ENCODE data around the gene DHX8.

Gene DHX8

DNA sequence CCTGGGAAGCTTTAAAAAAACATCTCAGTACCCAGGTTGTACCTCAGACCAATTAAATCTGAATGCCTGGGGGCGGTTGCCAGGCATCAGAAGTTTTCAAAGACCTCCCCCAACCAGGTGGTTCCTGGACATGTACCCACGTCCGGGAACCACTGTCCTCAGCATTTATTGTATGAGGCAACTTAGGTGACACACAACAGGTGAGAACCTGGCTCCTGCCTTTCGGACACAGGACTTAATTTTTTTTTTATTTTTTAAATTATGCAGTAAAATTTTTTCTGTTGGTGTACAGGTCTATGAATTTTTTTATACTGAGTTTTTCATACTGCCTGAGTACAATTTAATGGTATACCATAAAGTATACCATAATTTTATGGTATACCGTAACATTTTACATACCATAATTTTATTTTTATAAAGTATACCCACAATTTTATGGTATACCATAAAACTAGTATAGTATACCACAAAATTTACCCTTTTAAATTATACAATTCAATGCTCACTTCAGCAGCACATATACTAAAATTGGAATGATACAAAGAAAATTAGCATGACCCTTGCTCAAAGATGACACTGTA lies 38.7 kb upstream of the DHX8 start:
- no peak overlapping the region for H3K23ac ChIP-seq (ENCODE audit: low read length)
- H3K79me2 ChIP-seq (ENCODE audit: control insufficient read depth, insufficient read depth, low read length, poor library complexity): no peaks in the 10 kb centered on the region
- H4K91ac ChIP-seq (ENCODE audit: low read depth, low read length): peak overlapping the region; percentile 96
- no peak overlapping the region for H3K9ac ChIP-seq (ENCODE audit: low read length)
- no peak overlapping the region for H3K18ac ChIP-seq (ENCODE audit: low read length)
- no peaks in the 10 kb centered on the region for H3K27me3 ChIP-seq (ENCODE audit: insufficient read depth, low read length)
- H3K4me3 ChIP-seq (ENCODE audit: low read depth, low read length): no peak overlapping the region
- peak overlapping the region; percentile 96 for H3K27ac ChIP-seq (ENCODE audit: low read depth, low read length)
- H3K9me3 ChIP-seq (ENCODE audit: insufficient read depth, low read depth, low read length): no peaks in the 10 kb centered on the region
- no peak overlapping the region for H3K4ac ChIP-seq (ENCODE audit: low read depth, low read length)
- peak overlapping the region; percentile 92 for H2BK5ac ChIP-seq (ENCODE audit: low read depth, low read length, poor library complexity)
- H4K12ac ChIP-seq (ENCODE audit: low read depth, low read length): no peak overlapping the region
- H3K36me3 ChIP-seq (ENCODE audit: control insufficient read depth in 1 of 2, insufficient read depth in 2 of 2, low read length in 2 of 2): no peaks in the 10 kb centered on the region
- H2AK5ac ChIP-seq (ENCODE audit: low read length): no peak overlapping the region
- H3K79me1 ChIP-seq (ENCODE audit: low read length): peaks cover 16% of the 10 kb centered on the region
- H2BK12ac ChIP-seq (ENCODE audit: low read length): peak overlapping the region; percentile 95
- peak overlapping the region; percentile 60 for H3K14ac ChIP-seq (ENCODE audit: low read length)
- no CpG with 5 or more reads among the region's 5 CpGs for WGBS (ENCODE audit: extremely low coverage, insufficient coverage, insufficient read length)
- no peak for DNase-seq
- H3K4me1 ChIP-seq (ENCODE audit: control insufficient read depth in 1 of 2, insufficient read depth in 2 of 2, low read length in 2 of 2): peaks cover 12 to 14% of the 10 kb centered on the region in 2 experiments
- H2BK120ac ChIP-seq (ENCODE audit: insufficient read depth, low read length, poor library complexity): peak overlapping the region; percentile 89
- H4K8ac ChIP-seq (ENCODE audit: low read depth, low read length): peak overlapping the region; percentile 75
- H2AFZ ChIP-seq (ENCODE audit: insufficient read depth, low read length, poor library complexity): no peak overlapping the region
- H3K4me2 ChIP-seq (ENCODE audit: low read length): peak overlapping the region; percentile 11

DNA sequence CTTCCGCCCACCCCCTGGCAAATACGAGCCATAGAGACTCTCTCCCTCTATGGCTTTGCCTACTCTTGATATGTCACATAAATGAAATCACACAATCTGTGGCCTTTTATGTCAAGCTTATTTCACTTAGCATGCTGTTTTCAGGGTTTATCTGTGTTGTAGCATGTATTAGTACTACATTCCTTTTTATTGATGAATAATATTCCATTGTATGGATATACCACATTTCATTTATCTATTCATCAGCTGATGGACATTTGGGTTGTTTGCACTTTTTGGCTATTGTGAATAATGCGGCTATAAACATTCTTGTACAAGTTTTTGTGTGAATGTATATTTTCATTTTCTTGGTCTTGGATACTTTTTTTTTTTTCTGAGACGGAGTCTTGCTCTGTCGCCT lies 37.0 kb upstream of the DHX8 start:
- H2BK12ac ChIP-seq (ENCODE audit: low read length): peak overlapping the region; percentile 66
- DNase-seq: no peak
- H3K4me3 ChIP-seq (ENCODE audit: low read depth, low read length): no peak overlapping the region
- H3K36me3 ChIP-seq (ENCODE audit: control insufficient read depth in 1 of 2, insufficient read depth in 2 of 2, low read length in 2 of 2): no peaks in the 10 kb centered on the region
- H3K4me2 ChIP-seq (ENCODE audit: low read length): no peak overlapping the region
- H3K4me1 ChIP-seq (ENCODE audit: control insufficient read depth in 1 of 2, insufficient read depth in 2 of 2, low read length in 2 of 2): peaks cover 12 to 14% of the 10 kb centered on the region in 2 experiments
- no peak overlapping the region for H3K18ac ChIP-seq (ENCODE audit: low read length)
- peaks cover 16% of the 10 kb centered on the region for H3K79me1 ChIP-seq (ENCODE audit: low read length)
- H3K9me3 ChIP-seq (ENCODE audit: insufficient read depth, low read depth, low read length): no peaks in the 10 kb centered on the region
- H2AFZ ChIP-seq (ENCODE audit: insufficient read depth, low read length, poor library complexity): no peak overlapping the region
- H2BK5ac ChIP-seq (ENCODE audit: low read depth, low read length, poor library complexity): no peak overlapping the region
- no peak overlapping the region for H4K12ac ChIP-seq (ENCODE audit: low read depth, low read length)
- no peak overlapping the region for H2BK120ac ChIP-seq (ENCODE audit: insufficient read depth, low read length, poor library complexity)
- no peaks in the 10 kb centered on the region for H3K79me2 ChIP-seq (ENCODE audit: control insufficient read depth, insufficient read depth, low read length, poor library complexity)
- H3K23ac ChIP-seq (ENCODE audit: low read length): no peak overlapping the region
- no peaks in the 10 kb centered on the region for H3K27me3 ChIP-seq (ENCODE audit: insufficient read depth, low read length)
- no peak overlapping the region for H3K9ac ChIP-seq (ENCODE audit: low read length)
- no peak overlapping the region for H3K27ac ChIP-seq (ENCODE audit: low read depth, low read length)
- no peak overlapping the region for H2AK5ac ChIP-seq (ENCODE audit: low read length)
- no peak overlapping the region for H4K91ac ChIP-seq (ENCODE audit: low read depth, low read length)
- WGBS (ENCODE audit: extremely low coverage, insufficient coverage, insufficient read length): 100% methylated on average over 1 of the region's 5 CpGs
- H3K4ac ChIP-seq (ENCODE audit: low read depth, low read length): no peak overlapping the region
- H3K14ac ChIP-seq (ENCODE audit: low read length): no peak overlapping the region
- H4K8ac ChIP-seq (ENCODE audit: low read depth, low read length): no peak overlapping the region

- H2BK12ac ChIP-seq (ENCODE audit: low read length): no peak overlapping the region
- no peak overlapping the region for H3K4me2 ChIP-seq (ENCODE audit: low read length)
- H4K91ac ChIP-seq (ENCODE audit: low read depth, low read length): no peak overlapping the region
- H4K12ac ChIP-seq (ENCODE audit: low read depth, low read length): no peak overlapping the region
- H2AK5ac ChIP-seq (ENCODE audit: low read length): no peak overlapping the region
- no peak overlapping the region for H2AFZ ChIP-seq (ENCODE audit: insufficient read depth, low read length, poor library complexity)
- H3K79me2 ChIP-seq (ENCODE audit: control insufficient read depth, insufficient read depth, low read length, poor library complexity): no peaks in the 10 kb centered on the region
- peaks cover 7% of the 10 kb centered on the region in 2 experiments for H3K4me1 ChIP-seq (ENCODE audit: control insufficient read depth in 1 of 2, insufficient read depth in 2 of 2, low read length in 2 of 2)
- no peak overlapping the region for H3K4me3 ChIP-seq (ENCODE audit: low read depth, low read length)
- no peak overlapping the region for H3K4ac ChIP-seq (ENCODE audit: low read depth, low read length)
- no peak overlapping the region for H3K23ac ChIP-seq (ENCODE audit: low read length)
- no peak overlapping the region for H4K8ac ChIP-seq (ENCODE audit: low read depth, low read length)
- no peak overlapping the region for H2BK120ac ChIP-seq (ENCODE audit: insufficient read depth, low read length, poor library complexity)
- no peak overlapping the region for H3K9ac ChIP-seq (ENCODE audit: low read length)
- H3K14ac ChIP-seq (ENCODE audit: low read length): no peak overlapping the region
- H2BK5ac ChIP-seq (ENCODE audit: low read depth, low read length, poor library complexity): no peak overlapping the region
- no peak overlapping the region for H3K18ac ChIP-seq (ENCODE audit: low read length)
- no peaks in the 10 kb centered on the region for H3K9me3 ChIP-seq (ENCODE audit: insufficient read depth, low read depth, low read length)
- no peaks in the 10 kb centered on the region for H3K36me3 ChIP-seq (ENCODE audit: control insufficient read depth in 1 of 2, insufficient read depth in 2 of 2, low read length in 2 of 2)
- no peaks in the 10 kb centered on the region for H3K27me3 ChIP-seq (ENCODE audit: insufficient read depth, low read length)
- no peak overlapping the region for H3K27ac ChIP-seq (ENCODE audit: low read depth, low read length)
- DNase-seq: no peak
- peaks cover 9% of the 10 kb centered on the region for H3K79me1 ChIP-seq (ENCODE audit: low read length)
- no CpG with 5 or more reads among the region's 7 CpGs for WGBS (ENCODE audit: extremely low coverage, insufficient coverage, insufficient read length)
Measured at GRCh38 chr17:43448720-43449469, 34.9 kb upstream of the DHX8 start.

DNA sequence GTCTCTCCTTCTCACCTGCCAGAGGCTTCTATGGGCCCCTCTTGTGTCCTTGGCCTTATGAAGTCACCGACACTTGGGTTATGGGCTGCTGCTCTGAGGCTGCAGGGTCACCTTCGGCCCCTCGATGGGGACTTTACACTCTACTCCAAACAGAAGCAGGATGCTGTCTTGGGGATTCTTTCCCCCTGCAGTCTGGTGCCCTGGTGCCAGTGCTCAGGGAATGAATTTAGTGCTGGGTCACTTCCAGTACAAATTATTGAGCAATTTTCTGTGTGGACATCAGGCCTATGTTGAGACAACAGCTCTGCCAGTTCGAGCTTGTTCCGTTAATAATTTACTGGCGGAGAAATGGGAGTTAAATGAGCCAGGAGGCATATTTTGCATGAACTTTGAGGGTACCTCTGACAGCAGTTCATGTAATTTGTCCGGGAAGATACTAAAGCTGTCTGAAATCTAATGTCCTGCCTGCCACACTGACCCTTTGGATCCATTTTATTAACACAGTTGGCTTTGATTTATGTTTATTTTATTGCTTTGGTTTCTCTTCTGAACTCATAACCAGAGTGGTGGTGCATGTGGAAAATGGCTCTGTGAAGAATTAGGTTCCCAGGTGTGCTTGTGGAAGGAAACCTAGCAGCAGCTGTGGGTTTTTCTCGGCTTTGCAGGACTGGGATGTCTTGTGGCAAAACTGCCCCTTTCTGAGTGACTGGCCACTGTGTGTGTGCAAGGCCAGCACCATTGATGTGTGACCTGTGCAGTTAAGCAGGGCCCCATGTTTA lies 34.1 kb upstream of the DHX8 start:
- Histone ChIP-seq H3K9me3 (ENCODE audit: insufficient read depth, low read depth, low read length) (no peaks in the 10 kb centered on the region), H3K27ac (ENCODE audit: low read depth, low read length) (no peak overlapping the region), H3K4me2 (ENCODE audit: low read length) (no peak overlapping the region), H2AFZ (ENCODE audit: insufficient read depth, low read length, poor library complexity) (no peak overlapping the region), H3K18ac (ENCODE audit: low read length) (no peak overlapping the region), H2BK12ac (ENCODE audit: low read length) (no peak overlapping the region), H4K12ac (ENCODE audit: low read depth, low read length) (no peak overlapping the region), H3K79me2 (ENCODE audit: control insufficient read depth, insufficient read depth, low read length, poor library complexity) (no peaks in the 10 kb centered on the region), H2BK5ac (ENCODE audit: low read depth, low read length, poor library complexity) (no peak overlapping the region), H3K9ac (ENCODE audit: low read length) (no peak overlapping the region), H3K27me3 (ENCODE audit: insufficient read depth, low read length) (no peaks in the 10 kb centered on the region), H3K4me3 (ENCODE audit: low read depth, low read length) (no peak overlapping the region), H3K23ac (ENCODE audit: low read length) (no peak overlapping the region), H4K91ac (ENCODE audit: low read depth, low read length) (no peak overlapping the region), H2AK5ac (ENCODE audit: low read length) (no peak overlapping the region), H3K4ac (ENCODE audit: low read depth, low read length) (no peak overlapping the region), H3K4me1 (ENCODE audit: control insufficient read depth in 1 of 2, insufficient read depth in 2 of 2, low read length in 2 of 2) (peaks cover 4% of the 10 kb centered on the region in 2 experiments), H4K8ac (ENCODE audit: low read depth, low read length) (no peak overlapping the region), H2BK120ac (ENCODE audit: insufficient read depth, low read length, poor library complexity) (no peak overlapping the region), H3K79me1 (ENCODE audit: low read length) (peaks cover 5% of the 10 kb centered on the region), H3K14ac (ENCODE audit: low read length) (no peak overlapping the region), H3K36me3 (ENCODE audit: control insufficient read depth in 1 of 2, insufficient read depth in 2 of 2, low read length in 2 of 2) (no peaks in the 10 kb centered on the region)
- WGBS (ENCODE audit: extremely low coverage, insufficient coverage, insufficient read length): no CpG with 5 or more reads among the region's 8 CpGs
- no peak for DNase-seq

Measured in trophoblast cell (in vitro differentiated cells and primary cell).